Coronary artery (tissue), 2 donors: ENCODE measurements around the gene REG4.
"Not testable (repeated sequence)": the region's sequence is repeated elsewhere in the genome, so short reads cannot be mapped to it uniquely, and the experiment has no call there.

ENCODE experiments used
- DNase-seq: peaks from one replicate; pipeline ENCODE4 v3.0.0-alpha.2; 2017; ENCODE audit warnings: low spot score
- H3K27ac ChIP-seq, 2 donors: fragments of 200-600 bp; sonication (generic); one replicate each; pipeline ENCODE4 v1.5.1; 2016 to 2019
- H3K4me3 ChIP-seq: fragments of 200-600 bp; sonication (generic); 2 replicates; pipeline ENCODE4 v1.5.1; 2016; ENCODE audit warnings: mild to moderate bottlenecking, moderate library complexity
- TF ChIP-seq, protein P1 (sequence below): fragments of 200-600 bp; sonication (generic); IDR thresholded peaks from one replicate; pipeline ENCODE4 v1.5.1; 2019; ENCODE audit warnings: antibody characterized with exemption

REG4 gene

DNA sequence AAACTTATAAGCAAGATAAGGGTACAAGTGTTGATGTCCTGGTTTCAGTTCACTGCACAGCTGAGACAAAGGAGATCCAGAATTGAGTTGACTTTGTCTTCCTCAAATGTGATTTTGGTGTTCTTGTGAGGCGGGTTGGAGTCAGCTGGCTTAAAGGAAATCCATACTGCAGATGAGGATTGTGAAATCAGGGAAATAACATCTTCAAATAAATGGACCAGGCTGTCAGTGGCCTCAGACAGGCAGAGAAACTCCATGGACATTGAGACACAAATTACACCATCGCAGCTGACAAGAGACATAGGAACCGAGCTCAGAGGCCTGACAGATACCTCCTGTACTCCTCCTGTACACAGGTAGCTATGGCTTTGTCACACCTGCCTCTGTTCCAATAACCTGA, 27.0 kb upstream of the REG4 start:
- Histone ChIP-seq H3K27ac (no peak overlapping the region), H3K4me3 (no peak overlapping the region)
- TF ChIP-seq, protein P1, sequence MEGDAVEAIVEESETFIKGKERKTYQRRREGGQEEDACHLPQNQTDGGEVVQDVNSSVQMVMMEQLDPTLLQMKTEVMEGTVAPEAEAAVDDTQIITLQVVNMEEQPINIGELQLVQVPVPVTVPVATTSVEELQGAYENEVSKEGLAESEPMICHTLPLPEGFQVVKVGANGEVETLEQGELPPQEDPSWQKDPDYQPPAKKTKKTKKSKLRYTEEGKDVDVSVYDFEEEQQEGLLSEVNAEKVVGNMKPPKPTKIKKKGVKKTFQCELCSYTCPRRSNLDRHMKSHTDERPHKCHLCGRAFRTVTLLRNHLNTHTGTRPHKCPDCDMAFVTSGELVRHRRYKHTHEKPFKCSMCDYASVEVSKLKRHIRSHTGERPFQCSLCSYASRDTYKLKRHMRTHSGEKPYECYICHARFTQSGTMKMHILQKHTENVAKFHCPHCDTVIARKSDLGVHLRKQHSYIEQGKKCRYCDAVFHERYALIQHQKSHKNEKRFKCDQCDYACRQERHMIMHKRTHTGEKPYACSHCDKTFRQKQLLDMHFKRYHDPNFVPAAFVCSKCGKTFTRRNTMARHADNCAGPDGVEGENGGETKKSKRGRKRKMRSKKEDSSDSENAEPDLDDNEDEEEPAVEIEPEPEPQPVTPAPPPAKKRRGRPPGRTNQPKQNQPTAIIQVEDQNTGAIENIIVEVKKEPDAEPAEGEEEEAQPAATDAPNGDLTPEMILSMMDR, result no peak
- DNase-seq, result no peak

- no peak for DNase-seq
- H3K27ac ChIP-seq, result no peak overlapping the region
- H3K4me3 ChIP-seq, result no peak overlapping the region
- TF ChIP-seq, protein P1, result no peak
These were observed 23.7 kb upstream of the REG4 start for GRCh38 chr1:119834990-119835389.

- no peak for DNase-seq
- Histone ChIP-seq H3K27ac (no peak overlapping the region), H3K4me3 (no peak overlapping the region)
- TF ChIP-seq, protein P1, result no peak
These were observed 19.8 kb upstream of the REG4 start for GRCh38 chr1:119831027-119831426.

GRCh38 chr1:119829625-119830024, 18.4 kb upstream of the REG4 start:
- H3K4me3 ChIP-seq, result no peak overlapping the region
- H3K27ac ChIP-seq, result no peak overlapping the region
- TF ChIP-seq, protein P1, result no peak
- no peak for DNase-seq

GRCh38 chr1:119829006-119829405, 17.7 kb upstream of the REG4 start:
- DNase-seq, H3K27ac ChIP-seq, H3K4me3 ChIP-seq: not testable (repeated sequence)

- no peak overlapping the region for H3K27ac ChIP-seq
- no peak for DNase-seq
- TF ChIP-seq, protein P1, result no peak
- no peak overlapping the region for H3K4me3 ChIP-seq
These were observed 17.0 kb upstream of the REG4 start for GRCh38 chr1:119828266-119828665.

DNA sequence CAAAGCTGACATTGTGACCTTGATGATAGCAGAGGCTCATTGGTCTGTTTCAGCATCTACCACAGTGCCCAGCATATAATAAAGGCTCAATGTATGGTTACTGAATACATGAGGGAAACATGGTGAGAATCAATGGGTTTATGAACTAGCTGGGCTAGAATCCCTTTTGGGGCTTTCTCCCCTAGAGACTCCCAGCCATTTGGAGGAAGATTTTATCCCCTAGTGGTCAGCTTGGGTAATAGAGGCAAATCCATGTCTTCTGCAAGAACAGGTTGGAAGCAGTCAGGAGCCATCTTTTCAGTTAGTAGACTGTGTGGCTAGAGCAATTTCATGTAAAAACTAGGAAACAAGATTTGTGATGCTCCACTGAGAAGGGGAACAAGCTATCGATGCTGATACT, 15.8 kb upstream of the REG4 start:
- no peak overlapping the region for H3K27ac ChIP-seq
- TF ChIP-seq, protein P1, result no peak
- H3K4me3 ChIP-seq, result no peak overlapping the region
- DNase-seq, result no peak

DNA sequence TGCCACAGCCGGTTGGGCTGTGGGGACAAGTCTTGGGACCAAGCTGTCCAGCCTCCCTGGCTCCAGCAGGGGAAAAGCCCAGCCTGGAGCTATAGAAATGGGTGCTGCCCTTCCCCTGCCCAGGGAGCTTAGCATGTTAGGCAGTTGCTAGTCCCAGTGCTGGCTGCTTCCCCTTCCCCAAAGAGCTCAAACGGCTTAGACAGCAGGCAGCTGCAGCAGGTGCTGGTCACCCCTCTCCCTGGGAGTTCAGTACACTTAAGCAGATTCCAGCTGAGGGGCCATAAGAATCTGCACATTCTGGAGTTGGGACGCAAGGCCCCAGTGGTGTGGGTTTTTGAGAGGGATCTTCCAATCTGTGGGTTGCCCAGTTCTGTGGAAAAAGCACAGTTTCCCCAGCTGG, 11.1 kb upstream of the REG4 start:
- Histone ChIP-seq H3K27ac (no peak overlapping the region), H3K4me3 (no peak overlapping the region)
- no peak for DNase-seq
- TF ChIP-seq, protein P1, result no peak
